T-cell (primary cell): ENCODE results near the gene PHKB. TPM values are rescaled to one million over a fixed set of nuclear protein-coding genes. Genes with fewer than 3 reads are reported as not detected.
A peak's percentile ranks its signal among the peaks of the same experiment; 100 is the strongest.

Source experiments
- ATAC-seq, 4 experiments: fragments of 200-7000 bp in 3 of 4; fragments of 150-1000 bp in 1 of 4; cut with Tn5 transposase; replicated peaks in 1 of 4; 1 replicate in 3 of 4; 2 replicates in 1 of 4; pipeline ENCODE4 v1.10.0; 2021; ENCODE audit warnings: moderate library complexity in 3 of 4, mild to moderate bottlenecking in 2 of 4, moderate number of reproducible peaks in 1 of 4
- CTCF ChIA-PET, 2 donors: fragments of 300-600 bp; sonication (Branson Sonifier 250); formaldehyde crosslinking; loops; one replicate each; lab custom pipeline; 2022; ENCODE audit warnings: antibody characterized with exemption in 2 of 2; lab: Charles Lee
- POLR2A ChIA-PET, 2 donors: fragments of 300-600 bp; sonication (Branson Sonifier 250); formaldehyde crosslinking; loops; one replicate each; lab custom pipeline; 2022; ENCODE audit warnings: antibody characterized with exemption in 2 of 2; lab: Charles Lee
- DNase-seq, 35 experiments: peaks; one replicate each; pipeline versions ENCODE4 v3.0.0 to v3.0.0-alpha.2; 2013 to 2023
- H3K27ac ChIP-seq: one replicate; pipeline ENCODE4 v1.5.1; 2013; ENCODE audit warnings: low read length
- H3K27me3 ChIP-seq, 2 experiments: replicated peaks in 1 of 2; 1 replicate in 1 of 2; 2 replicates in 1 of 2; pipeline versions ENCODE4 v1.6.1 to v1.7.0; 2013; ENCODE audit warnings: low read length in 1 of 2, mixed read lengths in 1 of 2; ENCODE audit not compliant: control insufficient read depth in 2 of 2, insufficient read depth in 2 of 2; ENCODE audit errors: extremely low read depth in 1 of 2
- H3K36me3 ChIP-seq, 2 donors: 1 replicate in 1 of 2; 2 replicates in 1 of 2; pipeline versions ENCODE4 v1.6.1 to v1.7.0; 2013; ENCODE audit warnings: low read length in 1 of 2; ENCODE audit not compliant: control insufficient read depth in 2 of 2, insufficient read depth in 1 of 2; ENCODE audit errors: extremely low read depth in 1 of 2
- H3K4me1 ChIP-seq, 2 experiments: 1 replicate in 1 of 2; 2 replicates in 1 of 2; pipeline versions ENCODE4 v1.6.1 to v1.7.0; 2013; ENCODE audit warnings: low read length in 2 of 2, mixed read lengths in 1 of 2; ENCODE audit not compliant: insufficient read depth in 2 of 2, control insufficient read depth in 1 of 2; ENCODE audit errors: extremely low read depth in 1 of 2
- H3K4me3 ChIP-seq, 2 donors: 1 replicate in 1 of 2; 2 replicates in 1 of 2; pipeline versions ENCODE4 v1.5.1 to v1.7.0; 2013; ENCODE audit warnings: mild to moderate bottlenecking in 2 of 2, low read length in 1 of 2, moderate library complexity in 1 of 2; ENCODE audit not compliant: control insufficient read depth in 1 of 2; ENCODE audit errors: extremely low read depth in 1 of 2
- H3K9me3 ChIP-seq: 2 replicates; pipeline ENCODE4 v1.7.0; 2013
- H3K27ac Mint-ChIP-seq, 2 donors: one replicate each; pipeline ENCODE4 v1.8.0; 2020 to 2021; ENCODE audit warnings: mild to moderate bottlenecking in 2 of 2, mixed read lengths in 2 of 2
- H3K27me3 Mint-ChIP-seq, 2 donors: one replicate each; pipeline ENCODE4 v1.8.0; 2021 to 2022; ENCODE audit warnings: mixed read lengths in 2 of 2
- H3K36me3 Mint-ChIP-seq: one replicate; pipeline ENCODE4 v1.8.0; 2021; ENCODE audit warnings: mixed read lengths
- H3K4me1 Mint-ChIP-seq, 3 donors: one replicate each; pipeline ENCODE4 v1.8.0; 2020 to 2022; ENCODE audit warnings: mixed read lengths in 3 of 3, mild to moderate bottlenecking in 1 of 3
- H3K4me3 Mint-ChIP-seq, 3 donors: one replicate each; pipeline ENCODE4 v1.8.0; 2020 to 2022; ENCODE audit warnings: mild to moderate bottlenecking in 3 of 3, mixed read lengths in 3 of 3, moderate library complexity in 3 of 3
- H3K9me3 Mint-ChIP-seq, 3 donors: one replicate each; pipeline ENCODE4 v1.8.0; 2020 to 2022; ENCODE audit warnings: mixed read lengths in 3 of 3
- WGBS: methylation state at CpG from one replicate; pipeline ENCODE4 v1.1.5; 2013; ENCODE audit warnings: missing lambda C conversion rate; ENCODE audit not compliant: insufficient coverage; 5-methylcytosine and 5-hydroxymethylcytosine counted together
- total RNA-seq, 35 experiments: library from RNA in 6 of 35; stranded (reverse) in 6 of 35; fragments of 120-200 nt in 1 of 35; gene quantifications; one replicate each; pipeline versions ENCODE4 v1.2.1 to v1.2.4 and lab custom pipeline; 2013 to 2026

PHKB gene
- total RNA-seq, 5 donors from 2014 or later (not counting 1 experiment from before 2014, with no cell fraction given): 40.6 to 67.5 (median 48.8) TPM

DNA sequence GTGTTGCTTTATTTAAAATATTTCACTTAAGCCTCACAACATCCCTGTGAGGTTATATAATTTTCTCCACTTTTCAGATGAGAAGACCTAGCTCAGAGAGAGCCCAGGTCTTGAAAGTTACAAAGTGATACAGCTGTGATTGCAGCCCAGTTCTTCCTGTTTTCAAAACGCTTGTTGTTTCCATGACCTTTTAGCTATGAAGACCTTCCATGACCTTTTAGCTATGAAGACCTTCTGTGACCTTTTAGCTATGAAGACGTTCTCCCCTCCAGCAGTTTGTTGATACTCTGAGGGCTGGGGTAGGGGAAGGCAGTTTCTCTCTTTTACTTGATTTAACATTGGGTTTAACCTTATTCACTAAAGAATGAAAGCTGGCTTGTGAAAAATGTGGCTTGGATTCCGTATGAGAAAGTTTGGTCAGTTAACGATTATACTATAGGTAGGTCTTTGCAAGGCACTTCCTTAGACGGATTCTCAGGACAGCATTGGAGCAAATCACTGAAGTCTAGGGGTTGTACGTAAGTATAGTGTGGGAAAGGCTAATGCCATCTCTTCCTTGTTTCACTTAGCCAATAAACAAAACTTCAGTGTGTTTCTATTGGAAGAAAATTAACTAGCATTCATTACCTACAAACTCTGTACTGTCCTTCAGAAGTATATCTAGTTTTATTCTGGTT, 20.7 kb downstream of the PHKB start:
- H3K4me3 Mint-ChIP-seq: no peak overlapping the region
- H3K27me3 Mint-ChIP-seq: no peaks in the 10 kb centered on the region
- Histone ChIP-seq H3K4me1 (no peaks in the 10 kb centered on the region), H3K9me3 (peaks cover under 1% of the 10 kb centered on the region), H3K27ac (no peak overlapping the region), H3K4me3 (no peak overlapping the region), H3K27me3 (no peaks in the 10 kb centered on the region), H3K36me3 (no peaks in the 10 kb centered on the region)
- ChIA-PET POLR2A (no interaction called here), CTCF (no interaction called here)
- DNase-seq: no peak
- no peak for ATAC-seq
- no peaks in the 10 kb centered on the region for H3K9me3 Mint-ChIP-seq
- no CpG with 5 or more reads among the region's 6 CpGs for WGBS
- peaks cover 48 to 55% (median 50%) of the 10 kb centered on the region in 3 donors for H3K4me1 Mint-ChIP-seq
- H3K27ac Mint-ChIP-seq: peak overlapping the region; percentile 16 to 48
- H3K36me3 Mint-ChIP-seq: peaks cover 30% of the 10 kb centered on the region

DNA sequence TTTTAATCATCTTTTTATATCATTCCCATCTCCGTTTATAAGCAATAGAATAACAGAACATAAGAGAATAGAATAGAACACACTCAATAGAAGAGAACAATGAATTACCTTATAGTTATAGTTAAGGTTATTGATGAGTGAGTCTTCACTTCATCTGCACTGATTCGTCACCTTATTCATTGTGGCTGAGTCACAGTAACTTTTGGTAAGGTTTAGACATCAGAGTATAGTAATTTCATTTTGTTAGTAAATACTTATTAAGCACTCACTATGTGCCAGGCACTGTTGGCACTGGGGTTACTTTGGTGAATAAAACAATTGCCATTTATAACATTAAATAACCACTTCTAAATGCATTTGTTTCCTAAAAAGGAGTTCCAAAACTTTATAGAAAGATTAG, 22.5 kb downstream of the PHKB start:
- no peak for ATAC-seq
- no peak overlapping the region for H3K27ac ChIP-seq
- Mint-ChIP-seq H3K36me3 (peaks cover 43% of the 10 kb centered on the region), H3K27me3 (no peaks in the 10 kb centered on the region), H3K4me1 (peaks cover 46 to 54% (median 53%) of the 10 kb centered on the region in 3 donors), H3K27ac (no peak overlapping the region), H3K9me3 (peaks cover 0 to 8% (median 6%) of the 10 kb centered on the region in 3 donors), H3K4me3 (no peak overlapping the region)
- peaks cover 0 to 3% of the 10 kb centered on the region in 2 donors for H3K36me3 ChIP-seq
- ChIA-PET POLR2A (interaction anchor here in 1 of 2 donors (0.6 kb wide), 1 partner anchor 17 kb away, joined by 3 read pairs; no protein-coding TSS in a partner anchor), CTCF (no interaction called here)
- H3K4me3 ChIP-seq: no peak overlapping the region
- no peak for DNase-seq
- no peaks in the 10 kb centered on the region for H3K4me1 ChIP-seq
- peaks cover 3% of the 10 kb centered on the region for H3K9me3 ChIP-seq
- no CpG with 5 or more reads among the region's 2 CpGs for WGBS
- no peaks in the 10 kb centered on the region for H3K27me3 ChIP-seq

DNA sequence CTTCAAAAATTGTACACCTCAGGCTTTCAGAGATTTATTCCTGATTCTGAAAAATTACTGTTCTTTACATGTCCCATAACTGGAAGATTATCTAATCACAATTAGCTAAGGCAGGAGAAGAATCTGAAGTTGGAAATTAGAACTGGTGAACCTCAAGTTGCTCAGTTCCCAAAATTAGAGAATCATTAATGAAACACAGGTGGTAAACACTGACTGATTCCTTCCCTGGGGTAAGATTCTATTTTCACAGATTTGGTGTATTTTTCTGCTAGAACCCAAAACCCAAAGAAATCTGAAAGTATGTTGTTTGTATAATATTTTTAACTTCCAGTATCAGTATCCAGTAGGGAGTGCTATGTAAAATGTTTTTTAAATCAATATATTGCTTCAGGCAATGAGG, 25.7 kb downstream of the PHKB start:
- no peak for DNase-seq

DNA sequence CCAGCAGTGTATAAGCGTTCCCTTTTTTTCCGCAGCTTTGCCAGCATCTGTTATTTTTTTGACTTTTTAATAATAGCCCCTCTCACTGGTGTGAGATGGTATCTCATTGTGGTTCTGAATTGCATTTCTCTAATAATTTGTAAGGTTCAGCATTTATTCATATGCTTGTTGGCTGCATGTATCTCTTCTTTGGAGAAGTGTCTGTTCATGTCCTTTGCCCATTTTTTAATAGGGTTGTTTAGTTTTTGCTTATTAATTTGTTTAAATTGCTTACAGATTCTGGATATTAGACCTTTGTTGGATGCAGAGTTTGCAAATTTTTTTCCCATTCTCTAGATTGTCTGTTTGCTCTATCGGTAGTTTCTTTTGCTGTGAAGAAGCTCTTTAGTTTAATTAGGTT, 26.9 kb downstream of the PHKB start:
- no peak overlapping the region for H3K27ac ChIP-seq
- peaks cover 17% of the 10 kb centered on the region for H3K9me3 ChIP-seq
- no peaks in the 10 kb centered on the region for H3K27me3 Mint-ChIP-seq
- H3K4me1 Mint-ChIP-seq: peaks cover 32 to 65% (median 56%) of the 10 kb centered on the region in 3 donors
- no peaks in the 10 kb centered on the region for H3K27me3 ChIP-seq
- no peak for DNase-seq
- WGBS: no CpG with 5 or more reads among the region's 3 CpGs
- ChIA-PET POLR2A (interaction anchor here in 1 of 2 donors (0.6 kb wide), 1 partner anchor 36 kb away, joined by 5 read pairs; no protein-coding TSS in a partner anchor), CTCF (interaction anchor here in 1 of 2 donors (0.9 kb wide), 1 partner anchor 27 kb away, joined by 3 read pairs; the partner anchor contains the start of genes ITFG1 and PHKB)
- peaks cover 0 to 3% of the 10 kb centered on the region in 2 donors for H3K36me3 ChIP-seq
- peaks cover 51% of the 10 kb centered on the region for H3K36me3 Mint-ChIP-seq
- ATAC-seq: no peak
- H3K4me3 Mint-ChIP-seq: no peak overlapping the region
- H3K9me3 Mint-ChIP-seq: peaks cover 0 to 21% (median 7%) of the 10 kb centered on the region in 3 donors
- H3K4me3 ChIP-seq: no peak overlapping the region
- H3K27ac Mint-ChIP-seq: no peak overlapping the region
- peaks cover 0 to 7% of the 10 kb centered on the region in 2 experiments for H3K4me1 ChIP-seq

More for the DNA sequence above, 25.7 kb downstream of the PHKB start:
- Histone ChIP-seq H3K27ac (no peak overlapping the region), H3K4me3 (no peak overlapping the region), H3K36me3 (peaks cover 0 to 3% of the 10 kb centered on the region in 2 donors), H3K27me3 (no peaks in the 10 kb centered on the region), H3K9me3 (peaks cover 17% of the 10 kb centered on the region), H3K4me1 (no peaks in the 10 kb centered on the region)
- Mint-ChIP-seq H3K36me3 (peaks cover 51% of the 10 kb centered on the region), H3K27me3 (no peaks in the 10 kb centered on the region), H3K27ac (no peak overlapping the region), H3K9me3 (peaks cover 0 to 21% (median 7%) of the 10 kb centered on the region in 3 donors), H3K4me3 (no peak overlapping the region), H3K4me1 (peaks cover 23 to 57% (median 46%) of the 10 kb centered on the region in 3 donors)
- ChIA-PET POLR2A (no interaction called here), CTCF (no interaction called here)
- ATAC-seq: no peak

DNA sequence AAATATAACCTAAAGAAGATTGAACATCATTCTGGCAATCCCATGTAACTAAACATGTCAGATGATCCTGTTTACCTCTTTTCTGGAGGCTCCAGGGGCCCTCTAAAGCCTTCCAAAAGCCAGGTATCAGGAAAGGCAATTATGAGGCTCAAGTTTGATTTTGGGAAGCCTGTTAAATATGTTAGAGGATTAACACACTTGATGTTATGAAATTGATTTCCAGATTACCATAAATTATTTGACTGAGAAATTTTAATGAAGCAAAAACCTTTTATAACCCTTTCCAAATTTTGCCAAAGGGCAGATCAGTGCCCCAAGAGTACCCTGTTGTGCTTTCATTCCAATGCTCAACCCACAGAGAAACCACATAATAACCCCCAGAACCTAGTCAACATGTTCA, 29.3 kb downstream of the PHKB start:
- Histone ChIP-seq H3K4me1 (peaks cover 2 to 7% of the 10 kb centered on the region in 2 experiments), H3K36me3 (peaks cover 0 to 3% of the 10 kb centered on the region in 2 donors), H3K27me3 (no peaks in the 10 kb centered on the region), H3K27ac (no peak overlapping the region), H3K4me3 (no peak overlapping the region), H3K9me3 (peaks cover 17% of the 10 kb centered on the region)
- Mint-ChIP-seq H3K27ac (no peak overlapping the region), H3K4me1 (peaks cover 34 to 70% (median 54%) of the 10 kb centered on the region in 3 donors), H3K27me3 (no peaks in the 10 kb centered on the region), H3K9me3 (peaks cover 0 to 21% (median 7%) of the 10 kb centered on the region in 3 donors), H3K36me3 (peaks cover 45% of the 10 kb centered on the region), H3K4me3 (peak overlapping the region in 1 of 3 donors; percentile 0)
- POLR2A ChIA-PET: interaction anchor here in 1 of 2 donors (0.6 kb wide), 1 partner anchor 73 kb away, joined by 7 read pairs; no protein-coding TSS in a partner anchor
- DNase-seq (no peak), ATAC-seq (no peak)
- CTCF ChIA-PET: no interaction called here

DNA sequence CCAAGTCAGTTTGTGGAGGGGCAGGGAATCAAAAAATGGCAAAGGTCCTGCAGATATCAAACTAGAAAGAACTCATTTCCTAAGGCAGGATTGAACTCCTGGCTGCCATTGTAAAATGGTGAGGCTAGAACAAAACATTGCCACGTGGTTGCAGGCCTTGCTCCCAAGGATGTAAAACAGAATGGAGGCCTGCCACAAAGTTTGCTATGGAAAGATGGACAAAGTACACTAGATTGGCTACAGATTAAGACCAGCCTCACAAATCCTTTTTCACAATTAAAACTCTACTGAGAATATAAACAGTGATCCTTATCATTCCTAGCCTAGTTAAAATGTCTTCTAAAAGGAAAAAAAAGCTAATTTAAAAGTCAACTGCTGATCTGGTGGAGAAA, 30.9 kb downstream of the PHKB start:
- CTCF ChIA-PET: no interaction called here
- H3K36me3 Mint-ChIP-seq: peaks cover 39% of the 10 kb centered on the region

More for the DNA sequence above, 30.9 kb downstream of the PHKB start:
- POLR2A ChIA-PET: no interaction called here
- WGBS: no CpG with 5 or more reads among the region's 1 CpG
- Histone ChIP-seq H3K4me3 (no peak overlapping the region), H3K27me3 (no peaks in the 10 kb centered on the region), H3K4me1 (peaks cover 2 to 7% of the 10 kb centered on the region in 2 experiments), H3K9me3 (peaks cover 14% of the 10 kb centered on the region), H3K36me3 (peaks cover 0 to 3% of the 10 kb centered on the region in 2 donors), H3K27ac (no peak overlapping the region)
- peak overlapping the region in 2 of 3 donors; percentile 5 to 69 for H3K4me3 Mint-ChIP-seq
- no peak for ATAC-seq
- no peaks in the 10 kb centered on the region for H3K27me3 Mint-ChIP-seq
- DNase-seq: no peak
- peaks cover 0 to 21% (median 7%) of the 10 kb centered on the region in 3 donors for H3K9me3 Mint-ChIP-seq
- H3K27ac Mint-ChIP-seq: peak overlapping the region; percentile 23 to 95
- H3K4me1 Mint-ChIP-seq: peaks cover 36 to 68% (median 57%) of the 10 kb centered on the region in 3 donors
